SK-N-SH treated with all-trans-retinoic acid at 6 μM for 48 hours (cell line): Measurements from ENCODE around the gene ASB18.

Source experiments
- ATAC-seq: fragments of 200-7000 bp; cut with Tn5 transposase; 3 replicates; pipeline ENCODE4 v1.9.1; 2020; ENCODE audit warnings: mild to moderate bottlenecking, moderate library complexity
- CREB5 ChIP-seq: fragments of 250-450 bp; sonication (Bioruptor Pico); IDR thresholded peaks from 2 replicates; pipeline ENCODE4 v1.5.1; 2020; ENCODE audit warnings: low read depth, mild to moderate bottlenecking, moderate library complexity
- CSDC2 ChIP-seq: fragments of 250-450 bp; sonication (Bioruptor Pico); IDR thresholded peaks from 2 replicates; pipeline ENCODE4 v1.5.0; 2020; ENCODE audit warnings: mild to moderate bottlenecking, moderate library complexity
- CSRNP3 ChIP-seq: fragments of 250-450 bp; sonication (Bioruptor Pico); IDR thresholded peaks from 2 replicates; pipeline ENCODE4 v1.5.1; 2021; ENCODE audit warnings: mild to moderate bottlenecking, moderate library complexity
- ESRRG ChIP-seq: fragments of 250-450 bp; sonication (Bioruptor Pico); IDR thresholded peaks from 2 replicates; pipeline ENCODE4 v1.6.1; 2021; ENCODE audit warnings: mild to moderate bottlenecking
- GLIS3 ChIP-seq: fragments of 250-450 bp; sonication (Bioruptor Pico); IDR thresholded peaks from 2 replicates; pipeline ENCODE4 v1.5.0; 2020; ENCODE audit warnings: mild to moderate bottlenecking, moderate library complexity
- ISL1 ChIP-seq: fragments of 250-450 bp; sonication (Bioruptor Pico); IDR thresholded peaks from 2 replicates; pipeline ENCODE4 v2.1.2; 2022; ENCODE audit warnings: mild to moderate bottlenecking, moderate library complexity
- PATZ1 ChIP-seq: fragments of 250-450 bp; sonication (Bioruptor Pico); IDR thresholded peaks from 2 replicates; pipeline ENCODE4 v1.8.0; 2020; ENCODE audit warnings: mild to moderate bottlenecking, moderate library complexity, borderline replicate concordance
- POU6F1 ChIP-seq: fragments of 250-450 bp; sonication (Bioruptor Pico); IDR thresholded peaks from 2 replicates; pipeline ENCODE4 v1.8.0; 2021; ENCODE audit warnings: low read depth, mild to moderate bottlenecking, moderate library complexity, borderline replicate concordance
- PPARA ChIP-seq: fragments of 250-450 bp; sonication (Bioruptor Pico); IDR thresholded peaks from 2 replicates; pipeline ENCODE4 v1.5.0; 2020; ENCODE audit warnings: mild to moderate bottlenecking, borderline replicate concordance
- RARB ChIP-seq: fragments of 250-450 bp; sonication (Bioruptor Pico); IDR thresholded peaks from 2 replicates; pipeline ENCODE4 v1.8.0; 2021; ENCODE audit warnings: mild to moderate bottlenecking, moderate library complexity
- SNAI2 ChIP-seq: fragments of 250-450 bp; sonication (Bioruptor Pico); IDR thresholded peaks from 2 replicates; pipeline ENCODE4 v1.5.0; 2020; ENCODE audit warnings: mild to moderate bottlenecking, moderate library complexity
- TCF4 ChIP-seq: fragments of 250-450 bp; sonication (Bioruptor Pico); IDR thresholded peaks from 2 replicates; pipeline ENCODE4 v1.8.0; 2021; ENCODE audit warnings: mild to moderate bottlenecking, moderate library complexity, borderline replicate concordance
- TOX ChIP-seq: fragments of 250-450 bp; sonication (Bioruptor Pico); IDR thresholded peaks from 2 replicates; pipeline ENCODE4 v1.8.0; 2021; ENCODE audit warnings: mild to moderate bottlenecking, moderate library complexity, borderline replicate concordance
- TSHZ2 ChIP-seq: fragments of 250-450 bp; sonication (Bioruptor Pico); IDR thresholded peaks from 2 replicates; pipeline ENCODE4 v1.5.0; 2020; ENCODE audit warnings: mild to moderate bottlenecking, moderate library complexity
- ZC3H10 ChIP-seq: fragments of 250-450 bp; sonication (Bioruptor Pico); IDR thresholded peaks from 2 replicates; pipeline ENCODE4 v1.5.1; 2021; ENCODE audit warnings: mild to moderate bottlenecking, moderate library complexity
- ZFP3 ChIP-seq: fragments of 250-450 bp; sonication (Bioruptor Pico); IDR thresholded peaks from 2 replicates; pipeline ENCODE4 v1.5.0; 2020; ENCODE audit warnings: mild to moderate bottlenecking, moderate library complexity
- ZFP30 ChIP-seq: fragments of 450-650 bp; formaldehyde crosslinking; IDR thresholded peaks from 2 replicates; pipeline ENCODE4 v1.5.0; 2022; ENCODE audit warnings: mild to moderate bottlenecking, moderate library complexity
- ZNF565 ChIP-seq: fragments of 450-650 bp; formaldehyde crosslinking; conservative IDR thresholded peaks from 2 replicates; pipeline ENCODE4 v1.5.0; 2020; ENCODE audit warnings: low read depth, mild to moderate bottlenecking, moderate library complexity
- ZNF70 ChIP-seq: fragments of 450-650 bp; formaldehyde crosslinking; IDR thresholded peaks from 2 replicates; pipeline ENCODE4 v1.5.0; 2020; ENCODE audit warnings: mild to moderate bottlenecking, moderate library complexity
- ZNF8 ChIP-seq: fragments of 450-650 bp; formaldehyde crosslinking; IDR thresholded peaks from 2 replicates; pipeline ENCODE4 v1.5.0; 2020; ENCODE audit warnings: mild to moderate bottlenecking, moderate library complexity

The ASB18 gene

GRCh38 chr2:236244256-236244655, 19.9 kb downstream of the ASB18 start:
- ATAC-seq: no peak
- TF ChIP-seq TCF4 (CRISPR knock-in tag) (no peak), CSDC2 (CRISPR knock-in tag) (no peak), TSHZ2 (CRISPR knock-in tag) (no peak), ISL1 (CRISPR knock-in tag) (no peak), ZC3H10 (no peak), TOX (CRISPR knock-in tag) (no peak), SNAI2 (CRISPR knock-in tag) (no peak), ZNF70 (CRISPR knock-in tag) (no peak), ZNF565 (CRISPR knock-in tag) (no peak), CREB5 (CRISPR knock-in tag) (no peak), GLIS3 (CRISPR knock-in tag) (no peak), ZNF8 (CRISPR knock-in tag) (no peak), ESRRG (CRISPR knock-in tag) (no peak), POU6F1 (CRISPR knock-in tag) (no peak), ZFP3 (CRISPR knock-in tag) (no peak), PATZ1 (CRISPR knock-in tag) (no peak), RARB (CRISPR knock-in tag) (no peak)

GRCh38 chr2:236242057-236242495, 22.1 kb downstream of the ASB18 start:
- TF ChIP-seq SNAI2 (CRISPR knock-in tag) (no peak), ZNF8 (CRISPR knock-in tag) (no peak), CREB5 (CRISPR knock-in tag) (no peak), ISL1 (CRISPR knock-in tag) (no peak), PPARA (CRISPR knock-in tag) (no peak), TOX (CRISPR knock-in tag) (no peak), CSDC2 (CRISPR knock-in tag) (no peak), TSHZ2 (CRISPR knock-in tag) (no peak), ZFP30 (CRISPR knock-in tag) (no peak), CSRNP3 (CRISPR knock-in tag) (no peak), ZC3H10 (no peak)
- no peak for ATAC-seq
